Measurements from ENCODE around the gene TASP1. TPM values are rescaled to one million over a fixed set of nuclear protein-coding genes. Genes with fewer than 3 reads are reported as not detected.
"Not testable (repeated sequence)": the region's sequence is repeated elsewhere in the genome, so short reads cannot be mapped to it uniquely, and the experiment has no call there.

TASP1 gene
- total RNA-seq, 1 donor from 2014 or later, result 10.3 TPM

- no peak overlapping the region for H3K27ac ChIP-seq (ENCODE audit: low read depth, low read length)
- no peaks in the 10 kb centered on the region for H3K79me2 ChIP-seq (ENCODE audit: insufficient read depth, low read length)
- no peaks in the 10 kb centered on the region for H3K9me3 Mint-ChIP-seq (ENCODE audit: unreplicated experiment)
- no peak overlapping the region for H2AFZ ChIP-seq (ENCODE audit: low read depth, low read length)
- no peak overlapping the region for H3K9ac ChIP-seq (ENCODE audit: low read length)
- peaks cover 2% of the 10 kb centered on the region for H3K27me3 Mint-ChIP-seq (ENCODE audit: low read depth, unreplicated experiment)
- no peak overlapping the region for H3K4me3 ChIP-seq (ENCODE audit: insufficient read depth, low read depth, low read length)
- H3K27me3 ChIP-seq (ENCODE audit: insufficient read depth, low read length), result peaks cover 3% of the 10 kb centered on the region
- no peaks in the 10 kb centered on the region for H4K20me1 ChIP-seq (ENCODE audit: insufficient read depth, low read length)
- no peaks in the 10 kb centered on the region for H3K36me3 Mint-ChIP-seq (ENCODE audit: low read depth, unreplicated experiment)
- no peak overlapping the region for H3K4me3 Mint-ChIP-seq (ENCODE audit: unreplicated experiment)
- no peaks in the 10 kb centered on the region for H3K36me3 ChIP-seq (ENCODE audit: insufficient read depth, low read length)
- no peak for TF ChIP-seq EZH2 (IDR thresholded peaks at IDR 0.05; ENCODE audit: insufficient read depth, low read length)
- TF ChIP-seq, protein P1, sequence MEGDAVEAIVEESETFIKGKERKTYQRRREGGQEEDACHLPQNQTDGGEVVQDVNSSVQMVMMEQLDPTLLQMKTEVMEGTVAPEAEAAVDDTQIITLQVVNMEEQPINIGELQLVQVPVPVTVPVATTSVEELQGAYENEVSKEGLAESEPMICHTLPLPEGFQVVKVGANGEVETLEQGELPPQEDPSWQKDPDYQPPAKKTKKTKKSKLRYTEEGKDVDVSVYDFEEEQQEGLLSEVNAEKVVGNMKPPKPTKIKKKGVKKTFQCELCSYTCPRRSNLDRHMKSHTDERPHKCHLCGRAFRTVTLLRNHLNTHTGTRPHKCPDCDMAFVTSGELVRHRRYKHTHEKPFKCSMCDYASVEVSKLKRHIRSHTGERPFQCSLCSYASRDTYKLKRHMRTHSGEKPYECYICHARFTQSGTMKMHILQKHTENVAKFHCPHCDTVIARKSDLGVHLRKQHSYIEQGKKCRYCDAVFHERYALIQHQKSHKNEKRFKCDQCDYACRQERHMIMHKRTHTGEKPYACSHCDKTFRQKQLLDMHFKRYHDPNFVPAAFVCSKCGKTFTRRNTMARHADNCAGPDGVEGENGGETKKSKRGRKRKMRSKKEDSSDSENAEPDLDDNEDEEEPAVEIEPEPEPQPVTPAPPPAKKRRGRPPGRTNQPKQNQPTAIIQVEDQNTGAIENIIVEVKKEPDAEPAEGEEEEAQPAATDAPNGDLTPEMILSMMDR (IDR thresholded peaks at IDR 0.05; ENCODE audit: insufficient read depth, low read depth, low read length), result no peak
- FAIRE-seq, result no peak
- H3K27ac Mint-ChIP-seq (ENCODE audit: unreplicated experiment), result no peak overlapping the region
- H3K4me1 Mint-ChIP-seq (ENCODE audit: low read depth, unreplicated experiment), result no peaks in the 10 kb centered on the region
- H3K4me1 ChIP-seq (ENCODE audit: insufficient read depth, low read length), result no peaks in the 10 kb centered on the region
- H3K4me2 ChIP-seq (ENCODE audit: low read length), result no peak overlapping the region
- no peaks in the 10 kb centered on the region for H3K9me3 ChIP-seq (ENCODE audit: insufficient read depth, low read depth, low read length)
- DNase-seq (ENCODE audit: low read depth), result peak; percentile 61
Observed at GRCh38 chr20:13661070-13661685, 22.4 kb upstream of the TASP1 start.

DNA sequence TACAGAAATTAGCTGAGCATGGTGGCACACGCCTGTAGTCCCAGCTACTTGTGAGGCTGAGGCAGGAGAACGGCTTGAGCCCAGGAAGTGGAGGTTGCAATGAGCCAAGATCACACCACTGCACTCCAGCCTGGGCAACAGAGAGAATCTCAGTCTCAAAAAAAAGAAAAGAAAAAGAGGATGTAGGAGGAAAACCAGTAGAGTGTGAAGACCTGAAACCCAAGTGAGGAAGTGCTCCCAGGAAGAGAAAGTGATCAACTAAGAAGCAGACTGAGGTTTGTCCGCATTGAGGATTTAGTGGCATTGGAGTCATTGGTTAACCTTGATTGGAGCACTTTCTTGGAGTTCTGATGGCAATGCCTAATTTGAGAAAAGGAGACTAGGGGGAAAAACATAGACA, 20.6 kb upstream of the TASP1 start:
- TF ChIP-seq, protein P1 (IDR thresholded peaks at IDR 0.05; ENCODE audit: insufficient read depth, low read depth, low read length), result no peak
- H2AFZ ChIP-seq (ENCODE audit: low read depth, low read length), result no peak overlapping the region
- no peaks in the 10 kb centered on the region for H3K9me3 ChIP-seq (ENCODE audit: insufficient read depth, low read depth, low read length)
- no peak for FAIRE-seq
- H3K4me3 ChIP-seq (ENCODE audit: insufficient read depth, low read depth, low read length), result no peak overlapping the region
- H3K36me3 Mint-ChIP-seq (ENCODE audit: low read depth, unreplicated experiment), result no peaks in the 10 kb centered on the region
- no peak overlapping the region for H3K9ac ChIP-seq (ENCODE audit: low read length)
- H3K79me2 ChIP-seq (ENCODE audit: insufficient read depth, low read length), result no peaks in the 10 kb centered on the region
- H3K36me3 ChIP-seq (ENCODE audit: insufficient read depth, low read length), result no peaks in the 10 kb centered on the region
- H3K27me3 ChIP-seq (ENCODE audit: insufficient read depth, low read length), result peaks cover 3% of the 10 kb centered on the region
- H3K4me1 ChIP-seq (ENCODE audit: insufficient read depth, low read length), result no peaks in the 10 kb centered on the region
- peaks cover 2% of the 10 kb centered on the region for H3K27me3 Mint-ChIP-seq (ENCODE audit: low read depth, unreplicated experiment)
- no peaks in the 10 kb centered on the region for H3K4me1 Mint-ChIP-seq (ENCODE audit: low read depth, unreplicated experiment)
- DNase-seq (ENCODE audit: low read depth), result no peak
- no peaks in the 10 kb centered on the region for H3K9me3 Mint-ChIP-seq (ENCODE audit: unreplicated experiment)
- no peaks in the 10 kb centered on the region for H4K20me1 ChIP-seq (ENCODE audit: insufficient read depth, low read length)
- H3K4me2 ChIP-seq (ENCODE audit: low read length), result no peak overlapping the region
- H3K27ac Mint-ChIP-seq (ENCODE audit: unreplicated experiment), result no peak overlapping the region
- no peak overlapping the region for H3K27ac ChIP-seq (ENCODE audit: low read depth, low read length)
- H3K4me3 Mint-ChIP-seq (ENCODE audit: unreplicated experiment), result no peak overlapping the region

- not testable (repeated sequence) for H3K36me3 Mint-ChIP-seq (ENCODE audit: low read depth, unreplicated experiment); H3K27me3 Mint-ChIP-seq (ENCODE audit: low read depth, unreplicated experiment); H3K27me3 ChIP-seq (ENCODE audit: insufficient read depth, low read length); H3K27ac ChIP-seq (ENCODE audit: low read depth, low read length); H3K9ac ChIP-seq (ENCODE audit: low read length); H3K36me3 ChIP-seq (ENCODE audit: insufficient read depth, low read length); H3K79me2 ChIP-seq (ENCODE audit: insufficient read depth, low read length); H4K20me1 ChIP-seq (ENCODE audit: insufficient read depth, low read length); H3K9me3 ChIP-seq (ENCODE audit: insufficient read depth, low read depth, low read length); H3K27ac Mint-ChIP-seq (ENCODE audit: unreplicated experiment); DNase-seq (ENCODE audit: low read depth); FAIRE-seq; H3K4me2 ChIP-seq (ENCODE audit: low read length); H3K4me1 Mint-ChIP-seq (ENCODE audit: low read depth, unreplicated experiment); H3K4me3 ChIP-seq (ENCODE audit: insufficient read depth, low read depth, low read length); H3K4me3 Mint-ChIP-seq (ENCODE audit: unreplicated experiment); H3K9me3 Mint-ChIP-seq (ENCODE audit: unreplicated experiment); H3K4me1 ChIP-seq (ENCODE audit: insufficient read depth, low read length); H2AFZ ChIP-seq (ENCODE audit: low read depth, low read length)
Observed at GRCh38 chr20:13658060-13658459, 19.3 kb upstream of the TASP1 start.
